GM19239 (cell line): Measurements from ENCODE around the gene APLN.

Experiments
- DNase-seq: peaks from one replicate; pipeline ENCODE4 v3.0.0; 2011; ENCODE audit warnings: low spot score; ENCODE audit not compliant: insufficient read length
- FAIRE-seq: peaks from 2 replicates; lab custom pipeline; 2011; peaks lifted over from hg19 to GRCh38; lab: Jason Lieb, UNC

APLN gene

GRCh38 chrX:129663171-129663570, 8.4 kb upstream of the APLN start:
- no peak for DNase-seq

GRCh38 chrX:129661369-129661768, 6.6 kb upstream of the APLN start:
- FAIRE-seq (no peak), DNase-seq (no peak)

More at GRCh38 chrX:129663171-129663570, 8.4 kb upstream of the APLN start:
- no peak for FAIRE-seq

GRCh38 chrX:129659861-129660260, 5.1 kb upstream of the APLN start:
- no peak for DNase-seq
- no peak for FAIRE-seq

- DNase-seq: no peak
- FAIRE-seq: no peak
Observed at GRCh38 chrX:129659141-129659540, 4.4 kb upstream of the APLN start.

GRCh38 chrX:129658429-129658828, 3.7 kb upstream of the APLN start:
- no peak for DNase-seq
- no peak for FAIRE-seq

- FAIRE-seq: no peak
- DNase-seq: no peak
Observed at GRCh38 chrX:129655547-129656249, 942 bp upstream of the APLN start.

- DNase-seq: no peak
- FAIRE-seq: no peak
Observed at GRCh38 chrX:129653971-129654651, 645 bp downstream of the APLN start.

GRCh38 chrX:129653181-129653970, 1.4 kb downstream of the APLN start:
- no peak for FAIRE-seq
- DNase-seq: no peak

- FAIRE-seq (no peak), DNase-seq (no peak)
Observed at GRCh38 chrX:129652565-129653169, 2.1 kb downstream of the APLN start.

GRCh38 chrX:129651756-129652564, 2.8 kb downstream of the APLN start:
- no peak for DNase-seq
- FAIRE-seq: no peak

GRCh38 chrX:129650821-129651510, 3.8 kb downstream of the APLN start:
- DNase-seq (no peak), FAIRE-seq (no peak)

- FAIRE-seq: no peak
- no peak for DNase-seq
Observed at GRCh38 chrX:129650183-129650689, 4.5 kb downstream of the APLN start.

- no peak for DNase-seq
- FAIRE-seq: no peak
Observed at GRCh38 chrX:129649268-129650182, 5.2 kb downstream of the APLN start.

GRCh38 chrX:129648514-129649267, 6.1 kb downstream of the APLN start:
- DNase-seq (no peak), FAIRE-seq (no peak)

- FAIRE-seq (no peak), DNase-seq (no peak)
Observed at GRCh38 chrX:129647418-129648410, 7.0 kb downstream of the APLN start.
